ENCODE data around the gene GPR39. TPM values are rescaled to one million over a fixed set of nuclear protein-coding genes. Genes with fewer than 3 reads are reported as not detected.

GPR39 gene
- total RNA-seq, 2 donors from 2014 or later: 3.6 to 5.3 TPM

- Histone ChIP-seq H3K36me3 (no peaks in the 10 kb centered on the region), H3K27ac (no peak overlapping the region), H3K4me1 (replicated peaks) (no peaks in the 10 kb centered on the region), H3K9me3 (no peaks in the 10 kb centered on the region), H3K27me3 (replicated peaks; ENCODE audit: insufficient read depth) (no peaks in the 10 kb centered on the region), H3K4me3 (no peak overlapping the region)
- peak in 1 of 4 experiments; percentile 20 for TF ChIP-seq CTCF (IDR thresholded peaks at IDR 0.05)
- no peak for TF ChIP-seq POLR2A (IDR thresholded peaks at IDR 0.05)
- TF ChIP-seq POLR2AphosphoS5 (IDR thresholded peaks at IDR 0.05): no peak
- 68% methylated on average over 2 of the region's 2 CpGs for WGBS
- intact Hi-C loops (cut with DNase I): no loop called here
- DNase-seq (ENCODE audit: low spot score): no peak
Measured at GRCh38 chr2:132676999-132677398, 260.4 kb downstream of the GPR39 start.

DNA sequence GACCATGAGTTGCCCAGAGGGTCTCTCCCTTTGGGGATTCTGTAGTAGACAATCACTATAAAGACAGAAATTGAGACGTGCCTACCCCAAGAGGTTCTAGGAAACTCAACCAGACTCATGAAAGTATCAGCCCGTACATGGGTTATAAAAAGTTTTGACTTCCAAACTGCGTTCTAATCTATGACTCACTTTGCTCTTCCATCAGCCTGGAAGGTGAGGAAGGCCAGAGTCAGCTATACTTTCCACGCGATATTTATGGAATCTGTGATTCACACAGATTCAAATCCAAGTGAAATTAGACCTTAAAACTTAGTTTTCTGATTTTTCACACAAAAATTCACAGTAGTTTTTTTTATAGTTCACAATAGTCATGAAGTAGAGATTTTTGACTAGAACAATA is 261.1 kb downstream of the GPR39 start:
- Histone ChIP-seq H3K27ac (no peak overlapping the region), H3K4me3 (no peak overlapping the region), H3K36me3 (no peaks in the 10 kb centered on the region), H3K4me1 (replicated peaks) (no peaks in the 10 kb centered on the region), H3K9me3 (no peaks in the 10 kb centered on the region), H3K27me3 (replicated peaks; ENCODE audit: insufficient read depth) (no peaks in the 10 kb centered on the region)
- intact Hi-C loops (cut with DNase I): no loop called here
- WGBS: 94% methylated on average over 5 of the region's 5 CpGs
- DNase-seq (ENCODE audit: low spot score): no peak
- TF ChIP-seq POLR2A (IDR thresholded peaks at IDR 0.05) (no peak), POLR2AphosphoS5 (IDR thresholded peaks at IDR 0.05) (no peak), CTCF (IDR thresholded peaks at IDR 0.05) (no peak)

DNA sequence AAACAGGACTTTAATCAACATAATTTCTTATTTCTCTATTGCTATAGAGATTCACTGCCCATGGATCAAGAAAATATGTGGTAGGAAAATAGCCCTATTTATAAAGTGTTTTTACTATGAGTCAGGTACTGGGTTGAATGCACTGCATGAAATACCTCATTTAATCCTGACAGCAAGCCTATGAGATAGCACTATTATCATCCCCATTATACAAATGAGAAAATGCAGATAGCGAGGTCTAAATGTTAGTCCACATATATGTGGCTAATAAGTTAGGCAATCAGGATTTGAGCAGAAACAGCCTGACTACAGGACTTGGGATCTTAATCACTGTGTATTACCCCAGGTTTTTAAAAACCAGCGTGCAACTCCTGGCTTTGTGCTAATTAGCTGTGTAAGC is 261.9 kb downstream of the GPR39 start:
- Histone ChIP-seq H3K4me1 (replicated peaks) (no peaks in the 10 kb centered on the region), H3K27me3 (replicated peaks; ENCODE audit: insufficient read depth) (no peaks in the 10 kb centered on the region), H3K4me3 (no peak overlapping the region), H3K9me3 (no peaks in the 10 kb centered on the region), H3K27ac (no peak overlapping the region), H3K36me3 (no peaks in the 10 kb centered on the region)
- intact Hi-C loops (cut with DNase I): no loop called here
- TF ChIP-seq POLR2A (IDR thresholded peaks at IDR 0.05): no peak
- no peak for TF ChIP-seq POLR2AphosphoS5 (IDR thresholded peaks at IDR 0.05)
- WGBS: 92% methylated on average over 2 of the region's 2 CpGs
- DNase-seq (ENCODE audit: low spot score): no peak

- WGBS: 48% methylated on average over 3 of the region's 3 CpGs
- Histone ChIP-seq H3K27ac (no peak overlapping the region), H3K4me3 (no peak overlapping the region), H3K36me3 (no peaks in the 10 kb centered on the region), H3K27me3 (replicated peaks; ENCODE audit: insufficient read depth) (no peaks in the 10 kb centered on the region), H3K9me3 (no peaks in the 10 kb centered on the region), H3K4me1 (replicated peaks) (no peaks in the 10 kb centered on the region)
- intact Hi-C loops (cut with DNase I): no loop called here
- no peak for DNase-seq (ENCODE audit: low spot score)
- TF ChIP-seq CTCF (IDR thresholded peaks at IDR 0.05) (no peak), POLR2AphosphoS5 (IDR thresholded peaks at IDR 0.05) (no peak), POLR2A (IDR thresholded peaks at IDR 0.05) (no peak)
Measured at GRCh38 chr2:132680544-132680943, 263.9 kb downstream of the GPR39 start.

DNA sequence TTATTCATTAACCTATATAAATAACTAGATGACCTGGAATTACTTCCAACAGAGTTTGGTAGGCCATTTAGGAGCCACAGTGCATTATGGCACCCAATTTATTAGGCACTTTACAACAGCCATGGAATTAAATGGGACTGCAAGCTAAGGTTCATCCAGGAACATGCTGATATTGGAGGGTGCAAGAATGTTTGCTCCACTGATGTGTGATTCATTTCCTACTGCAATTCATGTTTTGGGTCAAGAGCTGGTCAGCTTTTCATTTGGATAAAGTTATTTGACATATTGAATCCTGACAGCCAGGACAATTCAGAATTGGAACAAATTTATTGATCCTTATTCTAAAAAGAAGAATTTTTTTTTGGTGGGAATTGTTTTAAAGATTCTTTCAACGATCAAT is 265.2 kb downstream of the GPR39 start:
- no peaks in the 10 kb centered on the region for H3K4me1 ChIP-seq (replicated peaks)
- no peaks in the 10 kb centered on the region for H3K9me3 ChIP-seq
- H3K27me3 ChIP-seq (replicated peaks; ENCODE audit: insufficient read depth): no peaks in the 10 kb centered on the region
- H3K36me3 ChIP-seq: no peaks in the 10 kb centered on the region
- DNase-seq (ENCODE audit: low spot score): no peak
- WGBS: 54% methylated on average over 1 of the region's 1 CpG
- H3K27ac ChIP-seq: no peak overlapping the region
- intact Hi-C loops (cut with DNase I): no loop called here
- no peak overlapping the region for H3K4me3 ChIP-seq
- TF ChIP-seq CTCF (IDR thresholded peaks at IDR 0.05) (no peak), POLR2AphosphoS5 (IDR thresholded peaks at IDR 0.05) (no peak), POLR2A (IDR thresholded peaks at IDR 0.05) (no peak)
